ENCODE data around the gene HRH1. TPM values are rescaled to one million over a fixed set of nuclear protein-coding genes. Genes with fewer than 3 reads are reported as not detected.

Gene HRH1
- total and polyA plus RNA-seq, 8 donors, result 4.5 to 6.7 (median 5.0) TPM

DNA sequence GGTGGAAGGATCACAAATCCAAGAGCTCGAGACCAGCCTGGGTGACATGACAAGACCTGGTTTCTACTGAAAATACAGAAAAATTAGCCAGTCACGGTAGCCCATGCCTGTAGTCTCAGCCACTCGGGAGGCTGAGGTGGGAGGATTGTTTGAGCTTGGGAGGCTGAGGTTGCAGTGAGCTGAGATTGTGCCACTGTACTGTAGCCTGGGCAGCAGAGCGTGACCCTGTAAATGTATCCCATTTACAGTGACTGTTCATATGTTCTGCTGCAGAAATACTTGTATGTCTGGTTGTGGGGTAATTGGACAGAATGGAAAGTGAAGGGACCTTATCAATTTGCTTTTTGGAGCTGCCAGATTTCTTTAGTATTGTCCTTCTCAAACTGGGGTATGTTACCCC is 142.8 kb downstream of the HRH1 start:
- ATAC-seq (no peak), DNase-seq (no peak)
- Histone ChIP-seq H3K36me3 (peaks cover 0 to 51% of the 10 kb centered on the region in 2 donors), H3K27ac (no peak overlapping the region), H3K27me3 (no peaks in the 10 kb centered on the region), H3K4me3 (no peak overlapping the region), H3K4me1 (peaks cover 0 to 14% of the 10 kb centered on the region in 2 donors), H3K9me3 (no peaks in the 10 kb centered on the region)
- no peak for TF ChIP-seq CTCF (IDR thresholded peaks at IDR 0.05)
- intact Hi-C loops (cut with DNase I), result no loop called here

DNA sequence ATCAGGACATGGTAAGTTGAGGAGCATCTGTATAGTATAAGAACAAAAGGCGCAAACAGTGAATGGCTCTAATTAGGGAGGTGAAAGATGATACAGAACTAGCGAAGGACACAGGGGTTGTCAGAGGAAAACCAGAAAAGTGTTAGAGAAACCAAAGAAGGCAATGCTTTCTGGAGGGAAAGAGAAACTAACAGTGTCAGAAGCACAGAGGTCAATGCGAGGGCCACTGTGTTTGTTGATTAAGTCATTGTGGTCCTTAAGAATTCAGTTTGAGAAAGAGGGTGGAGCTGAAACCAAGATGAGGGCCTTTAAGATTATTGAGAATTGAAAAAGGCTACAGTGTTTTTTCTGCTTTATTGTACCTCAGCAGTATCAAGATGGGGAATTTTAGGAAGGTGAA is 146.7 kb downstream of the HRH1 start:
- peaks cover 0 to 72% of the 10 kb centered on the region in 2 donors for H3K36me3 ChIP-seq
- H3K9me3 ChIP-seq, result no peaks in the 10 kb centered on the region

GRCh38 chr3:11302444-11302843 is 148.2 kb downstream of the HRH1 start:
- DNase-seq (no peak), ATAC-seq (peak; percentile 32)
- Histone ChIP-seq H3K27me3 (no peaks in the 10 kb centered on the region), H3K27ac (no peak overlapping the region), H3K36me3 (peaks cover 0 to 82% of the 10 kb centered on the region in 2 donors), H3K4me3 (no peak overlapping the region), H3K9me3 (no peaks in the 10 kb centered on the region), H3K4me1 (peaks cover 3 to 28% of the 10 kb centered on the region in 2 donors)
- intact Hi-C loops (cut with DNase I), result no loop called here
- no peak for TF ChIP-seq CTCF (IDR thresholded peaks at IDR 0.05)

More for the DNA sequence above, 146.7 kb downstream of the HRH1 start:
- peaks cover 3 to 21% of the 10 kb centered on the region in 2 donors for H3K4me1 ChIP-seq
- no peaks in the 10 kb centered on the region for H3K27me3 ChIP-seq
- H3K27ac ChIP-seq, result no peak overlapping the region
- no peak for TF ChIP-seq CTCF (IDR thresholded peaks at IDR 0.05)
- intact Hi-C loops (cut with DNase I), result no loop called here
- no peak overlapping the region for H3K4me3 ChIP-seq
- ATAC-seq, result peak; percentile 84
- DNase-seq, result no peak

DNA sequence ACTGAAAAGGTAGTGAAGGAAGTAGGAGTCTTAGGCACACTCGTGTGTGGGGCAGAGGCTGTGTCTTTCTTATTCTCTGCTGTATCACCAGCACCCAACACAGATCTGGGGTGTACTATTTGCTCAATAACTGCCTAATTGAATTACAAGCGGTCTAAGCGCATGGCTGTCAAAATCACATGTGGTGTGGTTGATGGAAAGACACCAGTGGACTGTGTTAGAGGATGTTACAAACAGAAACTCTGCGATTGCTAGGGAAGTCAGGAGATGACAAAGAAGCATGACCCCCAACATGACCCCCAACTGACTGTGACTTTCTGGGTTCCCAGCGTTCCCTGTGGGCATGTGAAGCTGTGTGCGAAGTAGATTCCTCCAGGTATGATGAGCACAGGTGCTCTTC is 149.9 kb downstream of the HRH1 start:
- H3K9me3 ChIP-seq, result no peaks in the 10 kb centered on the region
- peaks cover 3 to 32% of the 10 kb centered on the region in 2 donors for H3K4me1 ChIP-seq
- DNase-seq (no peak), ATAC-seq (peak; percentile 23)
- peaks cover 0 to 82% of the 10 kb centered on the region in 2 donors for H3K36me3 ChIP-seq
- H3K27me3 ChIP-seq, result no peaks in the 10 kb centered on the region
- intact Hi-C loops (cut with DNase I), result no loop called here
- H3K4me3 ChIP-seq, result no peak overlapping the region
- H3K27ac ChIP-seq, result peak overlapping the region in 1 of 2 donors; percentile 67
- no peak for TF ChIP-seq CTCF (IDR thresholded peaks at IDR 0.05)

GRCh38 chr3:11305509-11305908 is 151.2 kb downstream of the HRH1 start:
- peak; percentile 17 for ATAC-seq
- peak overlapping the region in 1 of 2 donors; percentile 67 for H3K27ac ChIP-seq
- H3K27me3 ChIP-seq, result no peaks in the 10 kb centered on the region
- no peak for DNase-seq
- H3K36me3 ChIP-seq, result peaks cover 0 to 82% of the 10 kb centered on the region in 2 donors
- H3K9me3 ChIP-seq, result no peaks in the 10 kb centered on the region
- no peak for TF ChIP-seq CTCF (IDR thresholded peaks at IDR 0.05)
- intact Hi-C loops (cut with DNase I), result no loop called here
- H3K4me3 ChIP-seq, result no peak overlapping the region
- H3K4me1 ChIP-seq, result peaks cover 3 to 32% of the 10 kb centered on the region in 2 donors
